SK-N-MC (cell line): ENCODE data around the gene NRGN.
A peak's percentile ranks its signal among the peaks of the same experiment; 100 is the strongest.

ENCODE experiments used
- DNase-seq: peaks from one replicate; pipeline ENCODE4 v3.0.0-alpha.2; 2011; ENCODE audit warnings: low read depth, low spot score
- H3K27ac ChIP-seq: fragments of 200-600 bp; sonication (generic); 2 replicates; pipeline ENCODE4 v1.5.1; 2016; ENCODE audit warnings: mixed run types
- H3K36me3 ChIP-seq: fragments of 200-600 bp; sonication (generic); 2 replicates; pipeline ENCODE4 v1.6.1; 2017; ENCODE audit warnings: antibody characterized with exemption, low read length, mixed read lengths; ENCODE audit not compliant: insufficient read depth
- H3K4me3 ChIP-seq: fragments of 200-600 bp; sonication (generic); 2 replicates; pipeline ENCODE4 v1.5.1; 2016
- H3K9ac ChIP-seq: fragments of 200-600 bp; sonication (generic); 2 replicates; pipeline ENCODE4 v1.8.0; 2017; ENCODE audit warnings: mixed run types, mixed read lengths; ENCODE audit not compliant: insufficient read length
- H3K9me3 ChIP-seq: fragments of 200-600 bp; sonication (generic); 2 replicates; pipeline ENCODE4 v1.6.1; 2017; ENCODE audit warnings: low read depth, mild to moderate bottlenecking, antibody characterized with exemption, low read length, moderate library complexity, mixed read lengths
- EZH2 ChIP-seq: fragments of 200-600 bp; sonication (generic); IDR thresholded peaks from one replicate; pipeline ENCODE4 v1.6.1; 2017; ENCODE audit warnings: antibody characterized with exemption
- FOXP2 ChIP-seq: optimal IDR thresholded peaks from 2 replicates; pipeline ENCODE3; 2011; ENCODE audit warnings: mild to moderate bottlenecking, moderate library complexity; ENCODE audit not compliant: insufficient read depth; ENCODE audit errors: extremely low read length, control extremely low read depth
- POLR2AphosphoS5 ChIP-seq: IDR thresholded peaks from 2 replicates; pipeline ENCODE4 v1.6.1; 2012; ENCODE audit warnings: mild to moderate bottlenecking, low read depth, low read length, borderline replicate concordance

Gene NRGN

DNA sequence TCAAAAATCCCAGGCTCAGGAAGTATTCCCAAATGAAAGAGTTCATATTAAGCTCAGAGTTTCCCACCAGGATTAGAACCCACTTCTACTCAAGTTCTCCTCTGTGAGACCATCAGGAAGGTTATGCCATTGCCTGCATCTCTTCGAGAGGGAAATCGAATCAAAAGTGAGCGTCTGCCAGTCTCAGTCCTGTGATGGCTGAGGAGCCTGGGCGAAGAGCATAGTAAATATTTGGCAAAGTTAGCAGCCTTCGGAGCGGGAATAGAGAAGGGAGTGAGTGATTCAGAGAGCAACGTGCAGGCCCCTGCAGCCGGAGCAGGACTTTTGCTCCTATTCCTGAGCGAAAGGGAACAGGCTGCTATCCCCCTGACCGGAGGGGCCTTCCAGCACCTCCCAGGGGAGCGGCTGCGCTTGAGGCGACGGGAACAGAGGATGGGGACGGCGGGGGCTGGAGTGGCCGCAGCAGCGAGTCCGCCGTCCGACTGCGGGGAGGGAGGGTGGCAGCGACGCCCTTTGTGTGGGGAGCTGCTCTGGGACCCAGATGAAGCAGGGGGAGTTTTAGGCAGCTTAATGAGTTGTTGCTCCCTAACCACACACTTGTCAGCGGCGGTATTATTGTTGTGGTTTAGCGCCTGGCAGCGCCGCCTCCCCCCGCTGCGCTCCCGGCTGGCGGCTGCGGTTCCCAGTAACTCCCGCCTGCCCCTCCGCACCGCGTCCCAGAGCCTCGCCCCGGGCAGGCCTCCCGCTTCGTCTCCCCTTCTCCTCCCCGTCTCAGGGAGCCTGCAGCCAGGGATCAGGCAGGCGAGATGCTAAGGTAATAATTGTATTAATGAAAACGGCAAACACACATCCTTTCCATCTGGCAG is 21.7 kb upstream of the NRGN start:
- H3K27ac ChIP-seq, result no peak overlapping the region; the same call in 1 of the 2 replicates
- H3K9ac ChIP-seq, result no peak overlapping the region
- no peaks in the 10 kb centered on the region for H3K9me3 ChIP-seq
- no peak for DNase-seq
- peak overlapping the region; percentile 74 for H3K4me3 ChIP-seq
- TF ChIP-seq EZH2, result no peak
- TF ChIP-seq FOXP2, result no peak
- peak; percentile 36; the same call in 1 of the 2 replicates for TF ChIP-seq POLR2AphosphoS5
- H3K36me3 ChIP-seq, result no peaks in the 10 kb centered on the region

- Histone ChIP-seq H3K36me3 (no peaks in the 10 kb centered on the region), H3K4me3 (peak overlapping the region; percentile 74), H3K27ac (no peak overlapping the region), H3K9ac (no peak overlapping the region), H3K9me3 (no peaks in the 10 kb centered on the region)
- DNase-seq, result no peak
- TF ChIP-seq FOXP2 (no peak), EZH2 (no peak), POLR2AphosphoS5 (no peak)
These were observed 20.9 kb upstream of the NRGN start for GRCh38 chr11:124718801-124719200.

GRCh38 chr11:124719534-124719933 is 20.2 kb upstream of the NRGN start:
- Histone ChIP-seq H3K36me3 (no peaks in the 10 kb centered on the region), H3K4me3 (no peak overlapping the region), H3K9me3 (no peaks in the 10 kb centered on the region), H3K27ac (no peak overlapping the region), H3K9ac (no peak overlapping the region)
- no peak for DNase-seq
- no peak for TF ChIP-seq POLR2AphosphoS5
- TF ChIP-seq FOXP2, result no peak
- TF ChIP-seq EZH2, result no peak

DNA sequence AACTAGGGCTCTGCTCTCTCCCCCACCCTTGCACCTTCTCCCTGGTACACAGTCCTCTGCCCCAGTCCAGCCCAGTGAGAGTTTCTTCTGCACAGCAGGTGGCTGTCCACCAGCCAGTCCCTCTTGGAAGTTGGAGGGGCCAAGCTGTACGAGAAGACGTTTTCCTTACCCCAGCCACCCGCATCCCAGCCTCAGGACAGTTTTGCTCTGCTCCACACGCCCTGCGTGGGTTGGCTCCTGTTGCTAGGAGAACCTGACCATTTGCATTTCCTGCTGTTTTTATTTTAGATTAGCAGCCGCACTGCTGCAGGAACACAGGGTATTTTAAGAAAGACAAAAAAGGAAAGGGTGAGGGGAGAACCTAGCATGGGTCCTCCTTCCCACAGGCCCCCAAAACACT is 17.6 kb upstream of the NRGN start:
- no peak overlapping the region for H3K27ac ChIP-seq
- TF ChIP-seq POLR2AphosphoS5, result no peak

DNA sequence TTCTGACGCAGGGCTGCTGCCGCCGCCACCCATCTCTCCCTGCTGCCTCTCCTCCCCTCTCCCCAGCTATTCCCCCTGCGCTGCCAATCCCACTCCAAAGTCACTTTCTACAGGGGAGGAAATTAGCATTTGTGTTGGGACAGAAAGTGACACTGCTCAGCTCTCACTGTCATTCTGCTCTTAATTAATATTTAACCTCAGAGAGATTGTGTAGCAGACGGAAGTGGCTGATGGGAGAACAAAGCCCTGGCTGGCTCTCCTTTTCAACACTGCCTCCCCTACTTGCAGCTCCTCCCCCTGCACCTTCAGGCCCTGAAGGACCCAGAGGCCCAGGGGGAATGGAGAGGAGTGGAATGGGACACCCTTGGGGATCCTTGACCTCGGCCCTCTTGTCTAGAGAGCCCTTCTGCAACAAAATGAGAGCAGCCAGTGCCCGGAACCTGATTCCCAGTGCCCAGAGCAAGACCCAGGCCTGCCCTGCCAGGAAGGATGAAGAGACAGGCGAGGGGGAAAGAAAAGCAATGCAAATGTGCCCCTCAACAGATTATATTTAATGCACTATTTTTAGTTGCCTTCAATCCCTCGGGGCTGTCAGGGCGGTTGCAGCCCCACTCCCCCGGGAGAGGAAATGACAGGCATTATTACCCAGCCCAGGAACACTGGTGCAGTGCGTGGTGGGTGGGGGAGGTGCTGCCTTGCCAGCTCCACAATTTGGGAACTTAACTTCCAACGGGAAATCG is 14.6 kb upstream of the NRGN start:
- Histone ChIP-seq H3K9ac (no peak overlapping the region), H3K9me3 (no peaks in the 10 kb centered on the region), H3K4me3 (peak overlapping the region; percentile 72), H3K36me3 (no peaks in the 10 kb centered on the region), H3K27ac (peak overlapping the region; percentile 74)
- no peak for DNase-seq
- no peak for TF ChIP-seq EZH2
- no peak for TF ChIP-seq FOXP2
- TF ChIP-seq POLR2AphosphoS5, result no peak; the same call in 1 of the 2 replicates

More for the DNA sequence above, 17.6 kb upstream of the NRGN start:
- Histone ChIP-seq H3K9ac (no peak overlapping the region), H3K36me3 (no peaks in the 10 kb centered on the region), H3K4me3 (no peak overlapping the region), H3K9me3 (no peaks in the 10 kb centered on the region)
- DNase-seq, result no peak

- Histone ChIP-seq H3K36me3 (no peaks in the 10 kb centered on the region), H3K9me3 (no peaks in the 10 kb centered on the region), H3K27ac (peak overlapping the region; percentile 74; the same call in 1 of the 2 replicates), H3K9ac (no peak overlapping the region), H3K4me3 (peak overlapping the region; percentile 72)
- TF ChIP-seq FOXP2 (no peak), EZH2 (no peak), POLR2AphosphoS5 (no peak)
- no peak for DNase-seq
These were observed 14.0 kb upstream of the NRGN start for GRCh38 chr11:124725719-124726105.

DNA sequence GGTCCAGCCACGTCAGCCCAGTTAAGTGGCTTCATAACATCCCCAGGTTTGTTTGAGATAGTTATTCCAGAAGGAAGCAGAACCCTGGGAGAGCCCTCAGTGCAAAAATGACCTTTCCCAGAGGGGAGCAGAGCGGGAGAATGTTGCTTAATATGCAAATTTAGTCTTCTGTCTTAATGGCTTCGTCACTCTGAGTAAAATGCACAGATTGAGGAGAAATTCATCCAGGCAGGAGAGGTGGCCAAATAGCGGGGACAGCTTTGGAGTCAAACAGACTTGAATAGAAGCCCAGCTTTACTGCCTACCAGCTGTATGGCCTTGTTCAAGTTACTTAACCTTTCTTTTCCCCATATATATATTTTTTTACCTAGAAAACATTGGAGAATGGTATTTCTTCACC is 12.3 kb upstream of the NRGN start:
- no peaks in the 10 kb centered on the region for H3K9me3 ChIP-seq
- no peak overlapping the region for H3K4me3 ChIP-seq
- H3K27ac ChIP-seq, result no peak overlapping the region
- H3K9ac ChIP-seq, result no peak overlapping the region
- TF ChIP-seq FOXP2 (no peak), EZH2 (no peak), POLR2AphosphoS5 (no peak)
- H3K36me3 ChIP-seq, result no peaks in the 10 kb centered on the region
- no peak for DNase-seq

GRCh38 chr11:124728134-124728533 is 11.6 kb upstream of the NRGN start:
- H3K4me3 ChIP-seq, result no peak overlapping the region
- DNase-seq, result no peak
- no peak for TF ChIP-seq EZH2
- no peak for TF ChIP-seq FOXP2
- no peak for TF ChIP-seq POLR2AphosphoS5

More at GRCh38 chr11:124728134-124728533, 11.6 kb upstream of the NRGN start:
- H3K36me3 ChIP-seq, result no peaks in the 10 kb centered on the region
- no peak overlapping the region for H3K27ac ChIP-seq
- H3K9ac ChIP-seq, result no peak overlapping the region
- H3K9me3 ChIP-seq, result no peaks in the 10 kb centered on the region
